Measurements from ENCODE around the gene PLXND1.

GRCh38 chr3:129542747-129543146 is 63.7 kb downstream of the PLXND1 start:
- TF ChIP-seq CTCF (conservative IDR thresholded peaks at IDR 0.05; ENCODE audit: low read length) (no peak), EZH2phosphoT487 (IDR thresholded peaks at IDR 0.05; ENCODE audit: borderline replicate concordance) (no peak)
